NCI-H2196 (cell line): ENCODE measurements around the gene SUPT3H.
"Not testable (repeated sequence)": the region's sequence is repeated elsewhere in the genome, so short reads cannot be mapped to it uniquely, and the experiment has no call there.

Source experiments
- DNase-seq: peaks from one replicate; lab custom pipeline; 2025; ENCODE audit not compliant: unreplicated experiment; lab: John Stamatoyannopoulos, UW

SUPT3H gene

GRCh38 chr6:45327956-45328522, 49.7 kb downstream of the SUPT3H start, which contains the start of gene RUNX2:
Gene RUNX2, plus strand, starts transcription at chr6:45328330. Its CDS starts 397 bp downstream, at chr6:45328727.
- DNase-seq, result no peak

GRCh38 chr6:45326698-45327417, 50.9 kb downstream of the SUPT3H start:
- no peak for DNase-seq

- DNase-seq, result no peak
Observed at GRCh38 chr6:45323656-45324224, 54.0 kb downstream of the SUPT3H start.

- DNase-seq, result no peak
Observed at GRCh38 chr6:45320349-45320748, 57.4 kb downstream of the SUPT3H start.

- no peak for DNase-seq
Observed at GRCh38 chr6:45314146-45314545, 63.6 kb downstream of the SUPT3H start.

- no peak for DNase-seq
Observed at GRCh38 chr6:45310118-45310788, 67.5 kb downstream of the SUPT3H start.

GRCh38 chr6:45305546-45305945, 72.2 kb downstream of the SUPT3H start:
- no peak for DNase-seq

GRCh38 chr6:45302832-45303231, 74.9 kb downstream of the SUPT3H start:
- DNase-seq, result no peak

GRCh38 chr6:45301348-45302142, 76.2 kb downstream of the SUPT3H start:
- DNase-seq, result no peak

- DNase-seq, result no peak
Observed at GRCh38 chr6:45300736-45301135, 77.0 kb downstream of the SUPT3H start.

GRCh38 chr6:45299096-45299581, 78.6 kb downstream of the SUPT3H start:
- no peak for DNase-seq

- no peak for DNase-seq
Observed at GRCh38 chr6:45297320-45297719, 80.4 kb downstream of the SUPT3H start.

- DNase-seq, result not testable (repeated sequence)
Observed at GRCh38 chr6:45294065-45294701, 83.6 kb downstream of the SUPT3H start.

GRCh38 chr6:45293306-45293705, 84.4 kb downstream of the SUPT3H start:
- no peak for DNase-seq

GRCh38 chr6:45289751-45290514, 87.8 kb downstream of the SUPT3H start:
- DNase-seq, result no peak

GRCh38 chr6:45286707-45287106, 91.0 kb downstream of the SUPT3H start:
- DNase-seq, result not testable (repeated sequence)

GRCh38 chr6:45278367-45278766, 99.4 kb downstream of the SUPT3H start:
- DNase-seq, result no peak

GRCh38 chr6:45277741-45278140, 100.0 kb downstream of the SUPT3H start:
- DNase-seq, result not testable (repeated sequence)

GRCh38 chr6:45275358-45275757, 102.4 kb downstream of the SUPT3H start:
- no peak for DNase-seq

- DNase-seq, result no peak
Observed at GRCh38 chr6:45272626-45273025, 105.1 kb downstream of the SUPT3H start.
